ENCODE results near the gene ZFAND6.
"Not testable (repeated sequence)": the region's sequence is repeated elsewhere in the genome, so short reads cannot be mapped to it uniquely, and the experiment has no call there.

Gene ZFAND6

DNA sequence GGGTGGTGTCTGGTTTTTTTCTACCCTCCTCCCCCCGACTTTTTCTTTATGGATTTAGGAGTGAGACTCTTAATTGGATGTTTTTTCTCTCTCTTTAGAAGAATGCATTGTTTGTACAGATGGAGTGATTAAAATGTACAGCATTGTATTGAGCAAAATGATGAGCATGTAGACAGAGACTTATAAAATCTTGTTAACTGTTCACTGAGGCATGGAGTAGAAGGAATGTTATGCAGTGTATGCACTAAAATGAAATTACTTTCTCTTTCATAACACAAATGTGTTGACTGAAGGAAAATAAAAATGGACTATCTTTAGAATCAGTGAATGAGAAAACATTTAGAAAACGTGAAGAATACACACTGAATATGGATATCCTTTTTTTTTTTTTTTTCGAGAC is 39.8 kb downstream of the ZFAND6 start:
- DNase-seq (ENCODE audit: low spot score) = no peak

- not testable (repeated sequence) for DNase-seq (ENCODE audit: low spot score)
Observed at GRCh38 chr15:80099662-80100061, 40.2 kb downstream of the ZFAND6 start.

DNA sequence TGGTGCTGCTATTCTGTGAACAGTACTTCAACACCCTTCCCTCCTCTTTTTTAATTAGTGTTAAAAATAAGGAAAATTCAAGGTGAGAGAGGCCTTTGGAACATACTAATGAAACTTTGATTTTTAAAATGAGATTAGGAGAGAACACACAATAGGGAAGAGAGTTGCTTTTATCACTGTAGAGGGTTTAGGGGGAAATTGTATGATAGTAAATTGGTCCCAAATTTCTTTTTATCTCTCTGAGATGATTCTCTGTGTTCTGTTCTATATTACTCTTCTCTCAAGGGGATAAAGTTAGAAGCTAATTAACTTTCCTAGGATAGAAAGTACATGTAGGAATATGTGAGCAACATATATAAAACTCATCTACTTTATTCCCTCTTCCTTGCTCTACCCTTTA is 40.8 kb downstream of the ZFAND6 start:
- DNase-seq (ENCODE audit: low spot score) = no peak

DNA sequence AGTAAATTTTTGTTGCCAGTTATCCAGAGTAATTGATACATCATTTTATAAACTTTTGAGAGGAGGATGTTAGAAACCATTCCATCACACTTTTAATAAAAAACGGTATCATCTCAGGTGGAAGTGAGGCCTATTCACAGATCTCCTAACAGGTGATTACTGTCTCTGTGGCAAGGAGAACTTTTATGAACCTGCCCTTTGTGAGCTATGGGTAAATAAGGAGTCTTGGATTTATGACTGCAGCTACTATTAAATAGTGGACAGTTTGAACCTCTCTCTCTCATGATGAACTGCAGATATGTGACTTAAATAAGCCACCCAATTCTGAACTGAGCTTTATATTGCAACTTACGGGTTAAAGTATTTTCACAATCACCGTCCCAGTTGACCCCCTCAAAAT is 45.7 kb downstream of the ZFAND6 start:
- DNase-seq (ENCODE audit: low spot score) = no peak

GRCh38 chr15:80105595-80105994 is 46.1 kb downstream of the ZFAND6 start:
- DNase-seq (ENCODE audit: low spot score) = no peak

DNA sequence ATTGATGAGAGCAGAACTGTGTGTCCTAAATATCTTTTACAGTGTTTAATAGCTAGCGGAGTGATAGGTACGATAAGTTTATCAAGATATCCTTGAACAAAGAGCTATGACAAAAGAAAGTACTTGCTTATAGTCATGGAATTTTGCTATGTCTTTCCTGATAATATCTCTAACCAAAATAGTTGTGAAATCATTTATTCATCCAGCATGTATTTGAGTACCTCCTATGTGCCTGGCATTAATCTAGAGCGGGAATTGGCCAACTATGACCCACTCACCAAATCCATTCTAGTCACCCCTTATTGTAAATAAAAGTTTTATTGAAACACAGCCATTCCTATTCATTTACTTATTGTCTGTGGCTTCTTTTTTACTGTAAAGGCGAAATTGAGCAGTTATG is 46.6 kb downstream of the ZFAND6 start:
- no peak for DNase-seq (ENCODE audit: low spot score)

DNA sequence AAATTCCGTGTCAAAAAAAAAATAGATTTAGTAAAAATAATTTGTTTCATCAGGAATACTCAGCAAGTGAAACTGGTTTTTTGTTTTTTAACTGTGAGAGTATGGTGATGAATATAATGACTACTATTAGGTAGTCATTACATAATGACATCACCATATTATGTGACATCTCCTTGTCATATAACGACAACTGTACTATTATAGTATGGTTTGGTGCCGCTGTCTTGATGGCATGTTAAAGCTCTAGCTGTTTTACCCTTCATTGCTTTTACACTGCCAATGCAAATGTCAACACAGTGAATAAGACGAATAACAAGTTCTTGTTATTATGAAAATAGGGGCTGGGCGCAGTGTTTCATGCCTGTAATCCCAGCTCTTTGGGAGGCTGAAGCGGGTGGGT is 47.7 kb downstream of the ZFAND6 start:
- no peak for DNase-seq (ENCODE audit: low spot score)

DNA sequence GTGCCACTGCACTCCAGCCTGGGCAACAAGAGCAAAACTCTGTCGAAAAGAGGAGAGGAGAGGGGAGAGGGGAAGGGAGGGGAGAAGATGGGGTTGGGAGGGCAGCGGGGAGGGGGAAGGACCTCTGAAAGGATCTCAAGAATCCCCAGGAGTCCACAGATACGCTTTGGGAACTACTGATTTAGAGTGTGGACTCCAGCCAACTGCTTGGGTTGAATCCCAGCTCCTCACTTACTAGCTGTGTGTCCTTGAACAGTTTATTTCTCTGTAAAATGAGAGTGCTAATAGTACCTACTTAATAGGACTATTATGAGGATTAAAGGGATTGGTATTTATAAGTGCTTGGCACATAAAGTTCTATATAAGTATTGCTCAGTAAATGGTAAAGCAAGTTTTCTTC is 48.3 kb downstream of the ZFAND6 start:
- DNase-seq (ENCODE audit: low spot score) = no peak

GRCh38 chr15:80109388-80109787 is 49.9 kb downstream of the ZFAND6 start:
- DNase-seq (ENCODE audit: low spot score) = no peak

DNA sequence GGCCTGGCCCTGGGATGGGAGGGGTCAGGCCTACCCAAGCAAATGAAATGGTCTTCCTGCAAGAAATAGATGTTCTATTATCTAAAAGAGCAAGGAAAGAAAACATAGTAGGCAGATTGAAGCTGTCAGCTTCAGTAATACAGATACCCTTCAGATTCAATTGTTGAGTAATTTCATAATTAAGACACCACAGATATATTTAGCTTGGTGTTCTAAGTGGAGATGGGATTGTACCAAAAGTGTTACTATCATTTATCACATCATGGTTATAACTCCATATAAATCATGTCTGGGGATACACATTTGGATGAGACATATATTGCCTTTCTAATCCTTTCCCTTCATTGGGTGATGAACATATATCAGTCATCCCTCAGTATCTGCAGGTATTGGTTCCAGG is 51.4 kb downstream of the ZFAND6 start:
- DNase-seq (ENCODE audit: low spot score) = no peak

DNA sequence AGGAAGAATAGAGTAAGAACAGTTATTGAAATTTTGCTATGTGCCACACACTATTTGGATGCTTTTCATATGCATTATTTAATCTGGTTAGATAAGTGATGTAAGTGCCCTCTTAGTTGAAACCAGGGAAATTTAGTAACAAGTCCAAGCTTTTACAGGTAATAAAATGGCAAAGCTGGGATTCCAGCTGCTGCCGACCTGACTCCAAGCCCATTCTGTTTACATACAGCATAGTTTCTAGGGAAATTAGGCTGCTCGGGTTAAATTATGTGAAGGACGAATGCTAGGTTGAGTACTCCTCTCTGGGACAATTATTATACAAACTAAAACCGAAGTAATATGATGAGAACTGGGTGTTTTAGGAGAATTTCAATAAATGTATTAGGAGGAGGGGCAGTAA is 54.6 kb downstream of the ZFAND6 start:
- peak; percentile 15 for DNase-seq (ENCODE audit: low spot score)

GRCh38 chr15:80115021-80115420 is 55.5 kb downstream of the ZFAND6 start:
- DNase-seq (ENCODE audit: low spot score) = no peak

- no peak for DNase-seq (ENCODE audit: low spot score)
Observed at GRCh38 chr15:80118956-80119355, 59.5 kb downstream of the ZFAND6 start.

GRCh38 chr15:80120636-80121035 is 61.2 kb downstream of the ZFAND6 start:
- DNase-seq (ENCODE audit: low spot score) = no peak

DNA sequence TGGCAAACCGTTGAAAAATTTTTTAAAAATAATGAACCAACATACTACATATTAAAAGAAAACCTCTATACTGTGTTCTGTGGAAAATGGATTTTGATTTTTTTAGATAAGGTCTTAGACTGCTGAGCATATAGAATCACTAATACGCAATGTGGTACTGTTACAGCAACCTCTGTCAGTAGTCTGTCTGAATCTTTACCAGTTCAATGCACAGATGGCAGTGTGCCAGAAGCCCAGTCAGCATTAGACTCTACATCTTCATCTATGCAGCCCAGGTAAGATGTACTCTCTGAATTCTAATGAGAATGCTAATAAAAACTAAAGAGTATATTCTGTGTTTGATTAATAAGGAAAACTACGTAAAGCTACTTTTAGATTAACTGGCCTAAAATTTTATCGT is 62.1 kb downstream of the ZFAND6 start:
- DNase-seq (ENCODE audit: low spot score) = no peak

DNA sequence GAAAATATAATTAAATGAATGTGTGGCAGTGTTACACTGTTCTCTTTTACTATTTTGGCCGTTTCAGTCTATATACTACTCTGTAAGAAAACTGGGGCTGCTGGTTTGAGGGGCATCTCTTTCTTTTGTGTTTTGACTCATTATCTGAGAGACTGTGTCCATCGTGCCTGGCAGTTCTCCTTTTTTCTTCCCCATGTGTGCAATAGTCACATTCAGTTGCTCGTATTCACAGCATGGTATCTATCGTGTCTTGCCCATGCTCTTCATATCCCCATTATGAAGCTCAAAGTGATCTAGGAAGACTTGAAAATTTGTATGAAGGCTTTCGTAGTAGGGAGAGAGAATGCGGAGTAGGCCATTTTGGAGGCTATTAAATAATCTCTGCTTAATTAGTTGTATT is 63.6 kb downstream of the ZFAND6 start:
- DNase-seq (ENCODE audit: low spot score) = no peak

- not testable (repeated sequence) for DNase-seq (ENCODE audit: low spot score)
Observed at GRCh38 chr15:80127253-80127652, 67.8 kb downstream of the ZFAND6 start.

GRCh38 chr15:80127911-80128310 is 68.4 kb downstream of the ZFAND6 start:
- DNase-seq (ENCODE audit: low spot score) = no peak

GRCh38 chr15:80132382-80132781 is 72.9 kb downstream of the ZFAND6 start:
- DNase-seq (ENCODE audit: low spot score) = no peak

- no peak for DNase-seq (ENCODE audit: low spot score)
Observed at GRCh38 chr15:80136854-80137253, 77.4 kb downstream of the ZFAND6 start.

DNA sequence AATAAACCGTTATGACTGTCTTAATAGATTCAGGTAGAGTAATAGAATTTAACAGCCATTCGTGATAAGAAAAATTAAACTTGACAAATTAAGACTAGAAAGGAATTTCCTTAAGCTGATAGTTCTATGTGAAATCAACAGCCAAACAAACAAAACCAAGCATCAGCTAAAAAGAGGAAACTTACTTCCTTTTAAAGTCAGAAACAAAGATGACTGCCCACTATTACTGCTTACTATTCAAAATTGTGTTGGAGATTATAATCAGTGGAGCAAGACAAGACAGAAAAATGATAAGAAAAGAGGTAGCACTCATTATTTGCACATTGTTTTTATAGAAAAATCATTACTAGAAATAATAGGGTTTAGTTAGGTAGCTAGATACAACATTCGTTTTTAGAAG is 79.5 kb downstream of the ZFAND6 start:
- DNase-seq (ENCODE audit: low spot score) = no peak

DNA sequence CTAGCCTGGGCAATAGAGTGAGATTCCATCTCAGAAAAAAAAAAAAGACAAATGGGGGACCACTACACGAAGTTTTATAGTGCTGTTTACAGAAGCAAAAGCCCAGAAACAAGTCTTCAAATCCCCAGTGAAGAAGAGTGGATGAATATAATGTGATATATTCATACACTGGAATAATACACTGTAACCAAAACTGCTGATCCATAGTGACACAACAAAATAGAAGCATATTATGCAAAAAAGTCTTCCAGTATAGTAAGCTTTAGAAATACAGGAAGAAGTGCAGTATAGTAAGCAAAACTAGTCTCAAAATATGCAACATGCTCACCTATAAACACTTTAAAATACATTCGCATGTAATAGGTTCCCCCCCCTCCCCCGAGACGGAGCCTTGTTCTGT is 81.4 kb downstream of the ZFAND6 start:
- DNase-seq (ENCODE audit: low spot score) = no peak

DNA sequence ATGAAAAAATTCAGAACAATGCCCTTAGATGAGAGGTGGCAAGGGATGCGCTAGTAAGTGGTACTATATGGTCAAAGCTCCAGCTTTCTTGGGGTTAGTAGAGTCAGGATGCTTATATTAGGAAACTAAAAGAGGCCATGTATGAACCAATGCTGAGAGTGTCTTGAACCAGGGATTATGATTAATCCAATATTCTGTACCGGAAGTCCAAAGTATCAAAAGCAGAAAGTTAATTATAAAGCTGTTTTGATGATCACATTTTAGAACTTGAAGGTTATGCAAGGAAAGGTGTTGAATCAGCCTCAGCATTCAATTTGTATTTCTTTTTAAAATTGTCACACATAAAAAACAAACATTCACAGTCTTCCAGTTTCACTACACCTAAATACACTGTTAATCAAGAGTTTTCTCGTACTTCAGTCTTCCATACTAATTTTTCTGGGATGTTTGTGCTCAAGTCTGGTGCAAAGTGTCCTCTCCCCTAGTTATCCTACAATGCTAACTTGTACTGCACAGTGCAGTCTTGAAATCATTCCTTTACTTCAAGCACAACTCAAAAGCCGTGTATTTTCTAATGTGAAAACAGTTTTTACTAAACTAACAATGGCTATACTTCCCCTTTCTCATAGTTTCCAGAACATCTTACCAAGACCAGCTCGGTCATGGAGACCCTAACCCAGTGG is 82.6 kb downstream of the ZFAND6 start:
- no peak for DNase-seq (ENCODE audit: low spot score)

DNA sequence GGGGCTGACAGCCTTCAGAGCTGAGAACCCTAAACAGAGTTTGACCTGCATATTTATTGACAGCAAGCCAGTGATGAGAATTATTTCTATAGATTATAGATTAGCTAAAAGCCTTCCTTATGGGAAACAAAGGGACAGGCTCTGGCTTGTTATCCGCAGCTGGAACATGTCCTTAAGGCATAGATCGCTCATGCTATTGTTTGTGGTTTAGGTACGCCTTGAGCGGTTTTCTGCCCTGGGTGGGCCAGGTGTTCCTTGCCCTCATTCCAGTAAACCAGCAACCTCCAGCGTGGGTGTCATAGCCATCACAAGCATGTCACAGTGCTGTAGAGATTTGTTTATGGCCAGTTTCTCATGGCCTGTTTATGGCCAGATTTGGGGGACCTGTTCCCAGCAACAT is 83.2 kb downstream of the ZFAND6 start:
- DNase-seq (ENCODE audit: low spot score) = no peak

- DNase-seq (ENCODE audit: low spot score) = no peak
Observed at GRCh38 chr15:80151148-80151547, 91.7 kb downstream of the ZFAND6 start.

Data from HuH-7 (cell line).